ENCODE results near the gene HECTD4.

Gene HECTD4

DNA sequence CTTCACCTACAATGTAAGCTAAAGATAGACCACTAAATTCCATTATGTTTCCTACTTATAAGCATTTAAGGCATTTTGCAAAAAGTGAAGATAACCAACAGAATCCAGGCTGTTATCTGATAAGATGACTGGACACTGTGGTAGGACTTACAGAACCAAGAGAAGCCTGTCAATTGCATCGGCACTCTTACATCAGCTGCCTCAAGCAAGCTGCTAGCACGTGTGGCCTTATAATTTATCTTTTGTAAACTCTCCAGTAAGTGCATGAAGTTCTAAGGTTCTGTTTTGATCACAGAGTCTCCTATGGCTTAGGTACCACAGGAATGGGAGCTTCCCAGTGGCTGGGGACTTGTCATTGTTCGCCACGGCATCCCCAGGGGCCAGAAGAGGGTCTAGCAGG, 168.2 kb downstream of the HECTD4 start:
- H3K27ac ChIP-seq: no peak overlapping the region
- TF ChIP-seq, protein P1, sequence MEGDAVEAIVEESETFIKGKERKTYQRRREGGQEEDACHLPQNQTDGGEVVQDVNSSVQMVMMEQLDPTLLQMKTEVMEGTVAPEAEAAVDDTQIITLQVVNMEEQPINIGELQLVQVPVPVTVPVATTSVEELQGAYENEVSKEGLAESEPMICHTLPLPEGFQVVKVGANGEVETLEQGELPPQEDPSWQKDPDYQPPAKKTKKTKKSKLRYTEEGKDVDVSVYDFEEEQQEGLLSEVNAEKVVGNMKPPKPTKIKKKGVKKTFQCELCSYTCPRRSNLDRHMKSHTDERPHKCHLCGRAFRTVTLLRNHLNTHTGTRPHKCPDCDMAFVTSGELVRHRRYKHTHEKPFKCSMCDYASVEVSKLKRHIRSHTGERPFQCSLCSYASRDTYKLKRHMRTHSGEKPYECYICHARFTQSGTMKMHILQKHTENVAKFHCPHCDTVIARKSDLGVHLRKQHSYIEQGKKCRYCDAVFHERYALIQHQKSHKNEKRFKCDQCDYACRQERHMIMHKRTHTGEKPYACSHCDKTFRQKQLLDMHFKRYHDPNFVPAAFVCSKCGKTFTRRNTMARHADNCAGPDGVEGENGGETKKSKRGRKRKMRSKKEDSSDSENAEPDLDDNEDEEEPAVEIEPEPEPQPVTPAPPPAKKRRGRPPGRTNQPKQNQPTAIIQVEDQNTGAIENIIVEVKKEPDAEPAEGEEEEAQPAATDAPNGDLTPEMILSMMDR (IDR thresholded peaks at IDR 0.05): no peak
- H3K9me3 ChIP-seq: no peaks in the 10 kb centered on the region
- no peaks in the 10 kb centered on the region for H3K27me3 ChIP-seq
- H3K4me1 ChIP-seq (ENCODE audit: control insufficient read depth in 1 of 2, insufficient read depth in 1 of 2, low read depth in 1 of 2, low read length in 1 of 2): no peaks in the 10 kb centered on the region
- no peak overlapping the region for H3K4me3 ChIP-seq (ENCODE audit: low read depth in 1 of 2, low read length in 1 of 2)
- H3K36me3 ChIP-seq: peaks cover 85% of the 10 kb centered on the region

DNA sequence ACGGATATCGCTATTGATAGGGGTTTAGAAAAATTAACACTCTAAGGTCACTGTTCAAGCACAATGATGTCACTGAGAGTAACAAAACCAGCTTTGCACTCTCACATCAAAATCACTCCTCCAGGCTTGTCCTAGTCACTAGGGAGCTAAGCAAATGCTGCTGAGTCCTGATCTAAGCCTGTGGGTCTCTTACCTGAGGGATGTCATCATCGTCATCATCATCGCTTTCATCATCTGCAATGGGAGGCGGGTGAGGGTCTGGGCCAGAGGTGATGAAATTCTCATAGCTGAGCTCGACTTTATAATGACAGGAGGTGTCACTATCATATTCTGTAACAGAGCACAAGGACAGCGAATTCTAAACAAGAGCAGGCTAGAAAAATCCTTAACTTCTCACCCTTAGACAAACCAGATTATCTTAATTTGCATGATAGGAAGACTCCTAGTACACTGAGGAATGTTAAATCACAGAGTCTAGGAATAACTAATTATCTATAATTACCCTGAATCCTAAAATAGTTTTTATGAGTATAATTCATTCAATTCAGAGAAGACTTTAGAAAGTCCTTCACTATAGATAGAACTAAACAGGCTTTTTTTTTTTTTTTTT, 173.8 kb downstream of the HECTD4 start:
- no peaks in the 10 kb centered on the region for H3K4me1 ChIP-seq (ENCODE audit: control insufficient read depth in 1 of 2, insufficient read depth in 1 of 2, low read depth in 1 of 2, low read length in 1 of 2)
- H3K9me3 ChIP-seq: no peaks in the 10 kb centered on the region
- no peak overlapping the region for H3K27ac ChIP-seq
- H3K4me3 ChIP-seq (ENCODE audit: low read depth in 1 of 2, low read length in 1 of 2): no peak overlapping the region
- H3K27me3 ChIP-seq: no peaks in the 10 kb centered on the region
- TF ChIP-seq, protein P1 (IDR thresholded peaks at IDR 0.05): no peak
- peaks cover 95% of the 10 kb centered on the region for H3K36me3 ChIP-seq

DNA sequence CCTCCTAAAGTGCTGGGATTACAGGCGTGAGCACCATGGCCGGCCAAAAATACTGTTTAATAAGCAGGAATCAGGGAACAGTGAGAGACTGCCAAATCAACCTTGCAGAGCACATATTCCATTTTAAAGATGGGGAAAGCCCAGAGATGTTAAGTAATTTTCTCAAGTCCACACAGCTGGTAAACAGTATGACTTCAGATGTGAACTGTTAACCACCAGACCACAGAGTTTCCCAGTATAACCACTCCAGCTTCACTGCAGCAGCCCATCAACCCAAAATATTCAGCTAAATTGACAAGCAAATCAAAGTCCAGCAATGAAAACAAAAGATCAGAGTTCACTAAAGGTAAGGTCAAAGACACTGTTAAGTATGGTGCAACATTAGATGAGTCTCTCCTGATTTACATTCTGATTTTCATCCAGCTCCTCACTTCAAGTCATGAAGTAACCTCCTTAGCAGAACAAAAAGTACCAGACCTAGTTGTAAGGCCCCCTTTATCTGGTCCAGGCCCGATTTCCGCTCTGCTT, 174.8 kb downstream of the HECTD4 start:
- Histone ChIP-seq H3K36me3 (peaks cover 98% of the 10 kb centered on the region), H3K9me3 (no peaks in the 10 kb centered on the region), H3K4me3 (ENCODE audit: low read depth in 1 of 2, low read length in 1 of 2) (no peak overlapping the region), H3K27me3 (no peaks in the 10 kb centered on the region), H3K4me1 (ENCODE audit: control insufficient read depth in 1 of 2, insufficient read depth in 1 of 2, low read depth in 1 of 2, low read length in 1 of 2) (no peaks in the 10 kb centered on the region), H3K27ac (no peak overlapping the region)
- TF ChIP-seq, protein P1 (IDR thresholded peaks at IDR 0.05): no peak

DNA sequence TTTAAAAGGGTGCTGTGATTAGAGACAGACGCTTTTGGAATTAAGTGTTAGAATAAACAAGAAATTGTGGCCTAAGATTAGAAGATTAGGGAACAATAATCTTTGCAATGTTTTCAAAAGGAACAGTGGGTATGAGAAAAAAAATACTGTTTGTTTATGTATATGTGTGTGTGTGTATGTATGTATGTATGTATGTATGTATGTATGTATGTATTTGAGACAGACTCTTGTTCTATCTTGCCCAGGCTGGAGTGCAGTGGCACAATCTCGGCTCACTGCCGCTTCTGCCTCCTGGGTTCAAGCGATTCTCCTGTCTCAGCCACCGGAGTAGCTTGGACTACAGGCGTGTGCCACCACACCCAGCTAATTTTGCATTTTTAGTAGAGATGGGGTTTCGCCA, 175.3 kb downstream of the HECTD4 start:
- no peak overlapping the region for H3K4me3 ChIP-seq (ENCODE audit: low read depth in 1 of 2, low read length in 1 of 2)
- peaks cover 98% of the 10 kb centered on the region for H3K36me3 ChIP-seq
- H3K27me3 ChIP-seq: no peaks in the 10 kb centered on the region
- H3K9me3 ChIP-seq: no peaks in the 10 kb centered on the region
- H3K4me1 ChIP-seq (ENCODE audit: control insufficient read depth in 1 of 2, insufficient read depth in 1 of 2, low read depth in 1 of 2, low read length in 1 of 2): no peaks in the 10 kb centered on the region
- no peak overlapping the region for H3K27ac ChIP-seq
- TF ChIP-seq, protein P1 (IDR thresholded peaks at IDR 0.05): no peak

DNA sequence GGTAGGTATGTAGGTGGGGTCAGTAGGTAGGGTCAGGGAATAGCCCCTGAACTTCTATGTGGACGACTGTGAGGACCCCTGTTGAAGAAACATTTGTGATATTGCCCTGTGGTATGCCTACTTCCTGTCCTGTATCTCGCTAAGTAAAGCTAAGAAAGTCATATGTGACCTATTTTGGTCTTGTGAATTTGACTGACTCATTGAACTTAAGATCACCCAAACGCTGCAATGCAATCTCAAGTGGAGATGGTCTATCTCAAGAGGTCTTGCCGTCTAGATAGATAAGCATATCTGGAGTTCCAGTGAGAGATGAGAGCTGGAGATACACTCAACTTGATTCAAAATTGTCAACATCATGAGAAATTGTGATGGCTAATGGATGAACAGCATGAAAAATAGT, 183.1 kb downstream of the HECTD4 start:
- no peak overlapping the region for H3K27ac ChIP-seq

More for the DNA sequence above, 183.1 kb downstream of the HECTD4 start:
- Histone ChIP-seq H3K4me3 (ENCODE audit: low read depth in 1 of 2, low read length in 1 of 2) (no peak overlapping the region), H3K27me3 (no peaks in the 10 kb centered on the region), H3K9me3 (no peaks in the 10 kb centered on the region), H3K36me3 (peaks cover 90% of the 10 kb centered on the region), H3K4me1 (ENCODE audit: control insufficient read depth in 1 of 2, insufficient read depth in 1 of 2, low read depth in 1 of 2, low read length in 1 of 2) (no peaks in the 10 kb centered on the region)
- TF ChIP-seq, protein P1 (IDR thresholded peaks at IDR 0.05): no peak
